Activated T-cell treated with anti-CD3 and anti-CD28 coated beads, Interleukin-2, amount 50 U/mL, for 1 hour (primary cell): ENCODE results near the gene ENOX2.
"Not testable (repeated sequence)": the region's sequence is repeated elsewhere in the genome, so short reads cannot be mapped to it uniquely, and the experiment has no call there.

ENCODE experiments used
- DNase-seq: peaks from one replicate; pipeline ENCODE4 v3.0.0-alpha.2; 2020

The ENOX2 gene

GRCh38 chrX:130902783-130903613, at the start of gene ENOX2:
Gene ENOX2 (minus strand): TSS chrX:130903209. CDS start chrX:130703216, 199,993 bp downstream.
- DNase-seq = peak; percentile 72

- no peak for DNase-seq
These were observed 49.4 kb upstream of the ENOX2 start for GRCh38 chrX:130952266-130953043.

GRCh38 chrX:130944230-130944629, 41.2 kb upstream of the ENOX2 start:
- DNase-seq = no peak

GRCh38 chrX:130937101-130937500, 34.1 kb upstream of the ENOX2 start:
- no peak for DNase-seq

GRCh38 chrX:130933358-130933757, 30.3 kb upstream of the ENOX2 start:
- DNase-seq = no peak

GRCh38 chrX:130920405-130920804, 17.4 kb upstream of the ENOX2 start:
- not testable (repeated sequence) for DNase-seq

GRCh38 chrX:130919676-130920075, 16.7 kb upstream of the ENOX2 start:
- not testable (repeated sequence) for DNase-seq

- DNase-seq = not testable (repeated sequence)
These were observed 15.5 kb upstream of the ENOX2 start for GRCh38 chrX:130918498-130918897.

- DNase-seq = peak; percentile 31
These were observed 13.8 kb upstream of the ENOX2 start for GRCh38 chrX:130916636-130917422.

- DNase-seq = no peak
These were observed 12.3 kb upstream of the ENOX2 start for GRCh38 chrX:130915302-130915701.

GRCh38 chrX:130909469-130910136, 6.6 kb upstream of the ENOX2 start:
- DNase-seq = no peak

GRCh38 chrX:130906776-130907175, 3.8 kb upstream of the ENOX2 start:
- DNase-seq = no peak

- DNase-seq = no peak
These were observed 595 bp downstream of the ENOX2 start for GRCh38 chrX:130902446-130902782.

GRCh38 chrX:130896802-130897501, 6.1 kb downstream of the ENOX2 start:
- no peak for DNase-seq

GRCh38 chrX:130896026-130896425, 7.0 kb downstream of the ENOX2 start:
- no peak for DNase-seq

GRCh38 chrX:130895299-130895698, 7.7 kb downstream of the ENOX2 start:
- no peak for DNase-seq

- no peak for DNase-seq
These were observed 9.5 kb downstream of the ENOX2 start for GRCh38 chrX:130893356-130894085.

- DNase-seq = no peak
These were observed 15.6 kb downstream of the ENOX2 start for GRCh38 chrX:130887376-130887775.

GRCh38 chrX:130885996-130886395, 17.0 kb downstream of the ENOX2 start:
- DNase-seq = no peak

GRCh38 chrX:130885508-130885907, 17.5 kb downstream of the ENOX2 start:
- no peak for DNase-seq

- DNase-seq = no peak
These were observed 18.4 kb downstream of the ENOX2 start for GRCh38 chrX:130884627-130885026.
